IPS-NIHi7 (cell line): ENCODE data around the gene BAD.

Source experiments
- DNase-seq: peaks from one replicate; pipeline ENCODE4 v3.0.0; 2012; ENCODE audit warnings: mixed read lengths; ENCODE audit errors: extremely low spot score

Gene BAD

DNA sequence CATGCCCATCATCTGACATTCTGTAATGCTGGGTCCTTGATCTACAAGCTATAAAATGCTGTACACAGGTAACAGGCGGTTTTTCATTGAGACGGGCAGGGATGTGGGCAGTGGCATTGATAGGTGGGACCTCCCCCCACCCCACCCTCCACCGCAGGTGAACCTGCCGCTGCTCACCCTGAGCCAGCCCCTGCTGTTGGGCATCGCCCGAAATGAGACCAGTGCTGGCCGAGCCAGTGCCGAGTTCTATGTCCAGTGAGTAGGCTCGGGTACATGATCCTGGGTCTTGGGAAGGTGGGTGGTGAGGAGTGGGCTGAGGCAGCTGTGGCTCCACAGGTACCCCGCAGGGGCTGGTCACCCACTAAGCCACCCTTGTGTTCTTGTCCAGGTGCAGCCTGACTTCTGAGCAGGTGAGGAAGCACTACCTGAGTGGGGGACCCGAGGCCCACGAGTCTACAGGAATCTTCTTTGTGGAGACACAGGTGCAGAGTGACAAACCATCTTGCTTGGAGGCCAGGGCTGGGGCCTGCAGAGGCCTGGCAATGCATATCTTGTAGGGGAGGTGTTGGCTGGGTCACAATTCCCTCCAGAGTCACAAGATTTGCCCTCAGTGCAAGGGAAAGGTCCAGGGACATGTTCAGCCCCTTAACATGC lies 55.2 kb downstream of the BAD start:
- DNase-seq, result no peak

DNA sequence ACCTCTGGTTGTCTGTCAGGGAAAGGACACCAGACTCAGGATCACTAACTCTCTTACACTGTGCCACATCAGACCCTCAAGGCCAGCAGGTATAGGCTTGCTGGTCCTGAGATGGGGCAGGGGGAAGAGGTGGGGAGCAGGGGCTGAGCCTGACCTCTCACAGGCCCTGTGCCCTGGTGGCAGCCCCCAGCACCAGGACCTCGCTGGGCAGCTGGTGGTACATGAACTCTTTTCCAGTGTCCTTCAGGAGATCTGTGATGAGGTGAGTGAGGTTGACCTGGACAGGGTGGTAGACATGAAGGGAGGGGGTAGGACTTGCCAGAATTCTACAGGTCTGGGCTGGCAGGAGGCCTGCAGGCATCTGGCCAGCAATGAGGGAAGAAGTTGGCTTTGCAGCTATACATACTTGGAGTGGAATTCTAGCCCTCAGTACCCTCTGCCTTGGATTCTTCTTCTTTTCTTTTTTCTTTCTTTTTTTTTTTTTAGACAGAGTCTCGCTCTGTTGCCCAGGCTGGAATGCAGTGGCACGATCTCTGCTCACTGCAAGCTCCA lies 57.0 kb downstream of the BAD start:
- no peak for DNase-seq

DNA sequence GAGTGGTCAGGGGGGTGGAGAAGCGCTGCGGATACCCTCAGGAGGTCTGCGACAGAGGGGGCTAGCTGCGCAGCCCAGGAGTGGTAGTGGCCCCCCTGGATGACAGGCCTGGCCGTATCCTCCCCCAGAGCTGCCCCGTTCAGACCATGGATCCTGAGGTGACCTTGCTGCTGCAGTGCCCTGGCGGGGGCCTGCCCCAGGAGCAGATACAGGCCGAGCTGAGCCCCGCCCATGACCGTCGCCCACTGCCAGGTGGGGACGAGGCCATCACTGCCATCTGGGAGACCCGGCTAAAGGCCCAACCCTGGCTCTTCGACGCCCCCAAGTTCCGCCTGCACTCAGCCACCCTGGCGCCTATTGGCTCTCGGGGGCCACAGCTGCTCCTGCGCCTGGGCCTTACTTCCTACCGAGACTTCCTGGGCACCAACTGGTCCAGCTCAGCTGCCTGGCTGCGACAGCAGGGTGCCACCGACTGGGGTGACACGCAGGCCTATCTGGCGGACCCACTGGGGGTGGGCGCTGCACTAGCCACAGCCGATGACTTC lies 57.9 kb downstream of the BAD start:
- no peak for DNase-seq

DNA sequence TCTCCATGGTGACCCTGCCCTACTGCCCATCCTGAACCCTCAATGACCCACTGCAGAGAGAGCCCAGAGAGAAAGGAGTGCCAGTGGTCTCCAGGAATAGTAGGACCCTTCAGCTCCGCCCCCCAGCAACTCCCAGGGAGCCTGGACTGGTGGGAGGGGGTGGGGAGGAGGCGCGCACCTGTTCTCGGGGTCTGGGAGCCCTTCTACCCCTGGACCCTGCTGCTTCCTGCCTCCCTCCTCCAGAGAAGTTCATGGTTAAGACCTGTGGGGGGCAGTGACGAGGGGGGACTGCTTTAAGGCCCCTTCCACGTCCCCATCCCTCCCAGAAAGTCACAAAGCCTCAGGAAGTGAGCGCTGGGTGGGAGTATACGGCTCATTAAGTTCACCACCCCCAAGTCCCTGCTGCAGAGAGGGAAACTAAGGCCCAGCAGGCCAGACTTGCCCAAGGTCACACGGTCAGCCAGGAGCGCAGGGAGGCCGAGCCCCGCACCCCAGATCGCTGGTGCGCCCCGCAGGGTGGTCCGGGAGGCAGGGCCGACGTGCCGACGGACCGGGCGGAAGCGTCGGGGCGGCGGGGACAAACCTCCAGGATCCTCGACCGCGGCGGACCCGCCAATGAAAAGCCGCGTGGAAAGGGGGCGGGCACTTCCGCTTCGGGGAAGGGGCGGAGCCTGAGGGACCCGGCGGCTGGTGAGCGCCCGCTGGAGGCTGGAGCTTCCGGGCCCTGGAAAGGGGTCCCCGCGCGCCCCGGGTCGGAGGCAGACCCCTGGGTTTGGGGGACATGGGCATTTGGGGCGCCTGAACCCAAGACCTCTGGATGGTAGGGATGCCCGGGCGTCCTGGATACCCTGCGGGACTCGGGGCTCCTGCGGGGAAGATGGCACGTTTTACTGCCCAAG lies 58.6 kb downstream of the BAD start, which contains the start of the genes NUDT22 and TRPT1:
TSS of gene NUDT22 (plus strand) at position 667 of the 899 bp plus-strand sequence. CDS start 379 bp downstream, outside the sequence.
TSS of gene TRPT1 (minus strand) at position 579 of the 899 bp plus-strand sequence. CDS start at position 253, 326 bp downstream.
- DNase-seq, result peak; percentile 94

DNA sequence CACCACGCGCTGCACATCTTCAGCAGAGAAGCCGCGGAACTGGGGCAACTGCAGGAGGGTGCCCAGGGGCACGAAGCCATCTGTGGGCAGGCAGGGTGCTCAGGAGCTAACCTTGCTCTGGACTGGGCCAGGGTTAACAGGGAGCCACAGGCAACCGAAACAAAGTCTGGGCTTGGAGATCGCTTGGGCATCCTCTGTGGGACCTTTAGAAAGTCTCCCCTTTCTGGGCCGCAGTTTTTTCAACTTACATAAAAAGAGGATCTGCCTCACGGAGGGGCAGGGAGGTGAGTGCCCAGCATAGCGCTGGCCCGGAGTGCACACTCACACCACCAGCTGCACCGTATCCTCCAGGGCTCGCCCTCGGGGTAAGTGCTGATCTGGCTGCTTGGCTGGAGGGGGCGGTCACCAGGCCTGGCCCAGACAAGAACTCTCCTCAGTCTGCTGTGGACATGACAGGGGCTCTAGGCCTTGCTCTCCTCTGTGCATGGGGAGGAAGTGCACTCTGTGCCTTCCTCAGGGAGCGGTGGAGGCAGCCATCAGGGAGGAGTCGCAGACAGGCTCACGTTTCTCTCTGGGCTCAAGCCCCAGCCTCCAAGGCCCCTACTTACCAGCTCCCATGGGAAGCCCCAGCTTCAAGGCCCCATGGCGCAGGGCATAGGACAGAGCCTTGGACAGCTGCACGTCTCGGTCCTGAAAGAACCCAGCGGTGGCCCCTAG lies 59.4 kb downstream of the BAD start:
- DNase-seq, result no peak

DNA sequence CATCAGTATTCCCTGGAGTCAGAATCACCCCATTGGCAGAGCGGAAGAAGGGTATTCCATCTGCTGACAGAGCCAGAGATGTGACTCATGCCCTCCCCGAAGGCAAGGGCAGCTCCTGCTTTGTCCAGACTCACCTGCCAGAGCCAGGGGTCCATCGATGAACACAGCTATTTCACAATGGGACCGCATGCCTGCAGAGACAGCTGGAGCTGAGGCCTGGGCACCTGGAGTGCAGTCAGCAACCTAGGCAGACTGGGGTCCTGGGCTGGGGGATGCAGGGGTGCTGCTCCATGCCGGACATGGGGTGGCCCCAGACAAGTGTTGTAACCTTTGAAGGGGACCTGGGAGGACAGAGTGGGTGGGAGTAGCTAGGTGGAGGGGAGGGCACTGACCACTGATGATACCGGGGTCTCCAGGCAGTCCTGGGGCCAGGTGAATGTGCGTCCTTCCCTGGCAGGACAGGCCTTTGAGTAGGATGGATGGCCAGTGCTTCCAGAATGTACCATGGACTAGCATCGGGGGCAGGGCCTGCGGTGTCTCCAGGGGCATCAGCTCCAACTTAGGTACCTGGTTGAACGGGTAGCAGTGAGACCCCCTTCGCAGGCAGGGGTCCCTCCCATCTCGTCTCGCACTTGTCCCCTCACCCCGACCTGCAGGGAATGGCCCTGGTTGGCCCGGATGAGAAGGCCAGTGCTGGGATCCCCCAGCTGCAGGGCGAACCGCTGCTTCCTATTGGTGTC lies 60.1 kb downstream of the BAD start:
- no peak for DNase-seq

DNA sequence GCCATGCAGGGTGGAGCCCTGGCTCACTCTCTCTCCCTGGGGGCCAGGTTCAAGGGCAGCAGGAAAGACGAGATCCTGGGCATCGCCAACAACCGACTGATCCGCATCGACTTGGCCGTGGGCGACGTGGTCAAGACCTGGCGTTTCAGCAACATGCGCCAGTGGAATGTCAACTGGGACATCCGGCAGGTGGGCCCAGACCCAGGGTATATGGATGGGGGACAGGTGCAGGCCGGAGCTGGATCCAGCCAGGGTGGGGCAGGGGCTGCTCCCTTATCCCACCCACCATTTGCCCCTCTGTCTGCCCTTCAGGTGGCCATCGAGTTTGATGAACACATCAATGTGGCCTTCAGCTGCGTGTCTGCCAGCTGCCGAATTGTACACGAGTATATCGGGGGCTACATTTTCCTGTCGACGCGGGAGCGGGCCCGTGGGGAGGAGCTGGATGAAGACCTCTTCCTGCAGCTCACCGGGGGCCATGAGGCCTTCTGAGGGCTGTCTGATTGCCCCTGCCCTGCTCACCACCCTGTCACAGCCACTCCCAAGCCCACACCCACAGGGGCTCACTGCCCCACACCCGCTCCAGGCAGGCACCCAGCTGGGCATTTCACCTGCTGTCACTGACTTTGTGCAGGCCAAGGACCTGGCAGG lies 61.3 kb downstream of the BAD start:
- DNase-seq, result no peak

DNA sequence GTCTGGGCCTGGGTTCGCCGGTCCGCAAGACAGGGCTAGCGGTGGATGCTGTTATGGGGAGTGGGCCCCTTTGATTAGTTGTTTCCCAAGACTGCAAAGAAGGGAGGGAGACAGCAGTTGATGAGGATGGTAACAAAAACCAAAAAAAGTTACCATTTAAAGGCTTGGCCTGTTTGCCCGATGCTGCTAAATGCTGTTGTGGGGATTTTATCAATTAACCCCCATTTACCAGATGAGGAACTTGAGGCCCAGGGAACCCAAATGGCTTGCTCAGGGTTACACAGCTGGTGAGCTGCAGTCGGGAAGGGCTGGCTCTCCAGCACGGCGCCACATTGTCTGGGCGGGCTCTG lies 61.8 kb downstream of the BAD start:
- no peak for DNase-seq

DNA sequence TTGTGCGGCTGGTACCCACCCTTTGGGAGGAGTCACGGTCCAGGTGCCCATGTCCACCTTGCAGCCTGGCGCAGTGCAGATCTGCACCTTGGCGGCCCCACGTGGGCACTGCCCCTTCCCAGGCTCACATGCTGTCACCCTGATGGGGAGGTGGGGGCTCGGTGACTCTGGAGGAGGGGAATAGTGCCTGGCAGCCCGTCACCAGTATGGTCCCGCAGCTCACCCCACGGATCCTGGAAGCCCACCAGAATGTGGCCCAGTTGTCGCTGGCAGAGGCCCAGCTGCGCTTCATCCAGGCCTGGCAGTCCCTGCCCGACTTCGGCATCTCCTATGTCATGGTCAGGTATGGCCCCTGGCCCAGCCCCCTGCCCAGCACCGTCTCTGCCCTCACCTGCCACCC lies 63.7 kb downstream of the BAD start:
- DNase-seq, result no peak

DNA sequence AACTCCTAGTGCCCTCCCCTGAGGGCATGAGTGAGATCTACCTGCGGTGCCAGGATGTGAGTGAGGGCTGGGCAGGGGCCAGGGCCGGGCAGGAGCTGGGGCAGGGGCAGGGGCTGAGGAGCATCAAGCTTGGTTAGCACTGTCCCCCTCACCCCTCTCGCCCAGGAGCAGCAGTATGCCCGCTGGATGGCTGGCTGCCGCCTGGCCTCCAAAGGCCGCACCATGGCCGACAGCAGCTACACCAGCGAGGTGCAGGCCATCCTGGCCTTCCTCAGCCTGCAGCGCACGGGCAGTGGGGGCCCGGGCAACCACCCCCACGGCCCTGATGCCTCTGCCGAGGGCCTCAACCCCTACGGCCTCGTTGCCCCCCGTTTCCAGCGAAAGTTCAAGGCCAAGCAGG lies 64.2 kb downstream of the BAD start:
- no peak for DNase-seq
